GM18909 (cell line): ENCODE results near the gene INPP4A.
"Not testable (repeated sequence)": the region's sequence is repeated elsewhere in the genome, so short reads cannot be mapped to it uniquely, and the experiment has no call there.

ENCODE experiments used
- ATAC-seq: cut with Tn5 transposase; IDR thresholded peaks from one replicate; pipeline ENCODE4 v1.9.1; 2021; ENCODE audit warnings: mild to moderate bottlenecking; ENCODE audit not compliant: unreplicated experiment, poor library complexity

Gene INPP4A

GRCh38 chr2:98435670-98436069 lies 9.0 kb upstream of the INPP4A start:
- not testable (repeated sequence) for ATAC-seq

GRCh38 chr2:98436734-98437133 lies 7.9 kb upstream of the INPP4A start:
- no peak for ATAC-seq

GRCh38 chr2:98438190-98439133 lies 6.2 kb upstream of the INPP4A start:
- no peak for ATAC-seq

- ATAC-seq = no peak
These were observed 2.8 kb upstream of the INPP4A start for GRCh38 chr2:98441706-98442450.

- no peak for ATAC-seq
These were observed 2.2 kb upstream of the INPP4A start for GRCh38 chr2:98442488-98442887.

GRCh38 chr2:98445177-98445682 lies 572 bp downstream of the INPP4A start:
- ATAC-seq = peak; percentile 31

GRCh38 chr2:98445683-98446581 lies 1.3 kb downstream of the INPP4A start:
- ATAC-seq = no peak

GRCh38 chr2:98446850-98447249 lies 2.2 kb downstream of the INPP4A start:
- ATAC-seq = no peak

- no peak for ATAC-seq
These were observed 3.9 kb downstream of the INPP4A start for GRCh38 chr2:98448441-98449145.

GRCh38 chr2:98452396-98453027 lies 7.9 kb downstream of the INPP4A start:
- ATAC-seq = no peak

- no peak for ATAC-seq
These were observed 8.4 kb downstream of the INPP4A start for GRCh38 chr2:98453083-98453482.

GRCh38 chr2:98453531-98453930 lies 8.9 kb downstream of the INPP4A start:
- no peak for ATAC-seq

GRCh38 chr2:98454073-98454472 lies 9.4 kb downstream of the INPP4A start:
- no peak for ATAC-seq

GRCh38 chr2:98454500-98455235 lies 10.0 kb downstream of the INPP4A start:
- ATAC-seq = no peak

GRCh38 chr2:98455494-98455976 lies 10.9 kb downstream of the INPP4A start:
- ATAC-seq = peak; percentile 48

GRCh38 chr2:98457045-98457696 lies 12.5 kb downstream of the INPP4A start:
- ATAC-seq = no peak

GRCh38 chr2:98458207-98458606 lies 13.5 kb downstream of the INPP4A start:
- ATAC-seq = no peak
